ENCODE measurements around the gene DTX2. TPM values are rescaled to one million over a fixed set of nuclear protein-coding genes. Genes with fewer than 3 reads are reported as not detected.
A peak's percentile ranks its signal among the peaks of the same experiment; 100 is the strongest.
"Not testable (repeated sequence)": the region's sequence is repeated elsewhere in the genome, so short reads cannot be mapped to it uniquely, and the experiment has no call there.

DTX2 gene
- total RNA-seq, 2 experiments from 2014 or later: 13.7 to 16.4 TPM

DNA sequence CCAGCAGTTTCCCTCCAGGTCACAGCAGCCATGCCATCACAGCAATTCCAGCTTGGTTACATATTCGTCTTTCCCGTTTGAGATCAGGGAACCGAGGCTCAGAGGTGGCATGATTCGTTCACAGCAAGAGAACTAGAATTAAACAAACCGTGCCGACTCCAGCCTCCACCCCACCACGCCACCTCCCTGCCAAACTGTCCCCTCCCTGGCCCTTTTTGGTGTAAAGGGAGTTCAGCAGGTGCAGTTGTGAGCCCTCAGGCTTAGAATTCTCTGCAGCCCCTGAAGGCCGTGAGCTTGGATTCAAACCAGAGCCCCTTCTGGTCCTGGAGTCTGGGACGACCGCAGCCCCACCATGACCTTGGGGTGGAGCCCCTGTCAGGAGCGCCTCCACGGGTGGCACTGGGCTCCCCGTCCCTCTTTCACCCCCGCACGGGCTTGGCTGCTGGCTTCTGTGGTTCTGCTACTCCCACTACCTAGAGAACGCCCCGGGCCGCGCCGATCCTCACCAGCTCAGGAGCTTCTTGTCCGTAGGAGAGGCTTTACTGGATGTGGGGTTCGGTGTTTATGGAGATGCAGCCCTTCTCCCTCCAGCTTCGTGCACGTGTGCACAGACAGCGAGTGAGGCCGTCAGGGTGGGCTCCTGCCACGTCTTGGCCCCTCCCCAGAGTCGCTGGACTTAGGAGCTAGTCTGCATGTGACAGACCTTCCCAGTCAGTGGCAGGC lies 37.9 kb downstream of the DTX2 start:
- not testable (repeated sequence) for H3K9me3 Mint-ChIP-seq, DNase-seq, H3K27me3 Mint-ChIP-seq, H3K36me3 Mint-ChIP-seq, H3K4me3 Mint-ChIP-seq, H3K4me1 Mint-ChIP-seq, H3K27ac Mint-ChIP-seq

DNA sequence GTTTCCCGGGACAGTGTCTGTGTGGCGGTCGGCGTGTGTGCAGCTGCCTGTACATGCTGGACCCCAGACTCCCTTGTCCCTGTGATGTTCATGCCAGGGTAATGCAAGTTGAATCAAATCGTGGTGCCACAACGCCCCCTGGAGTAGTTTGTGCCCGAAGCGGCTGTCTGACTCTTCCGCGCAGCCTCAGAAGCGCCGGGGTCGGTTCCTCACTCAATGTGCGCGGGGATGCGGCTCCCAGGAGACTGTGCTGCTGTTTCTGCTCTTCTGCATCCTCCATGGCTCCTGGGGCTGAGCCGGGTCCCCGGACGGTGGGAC lies 38.4 kb downstream of the DTX2 start:
- H3K27ac Mint-ChIP-seq, H3K27me3 Mint-ChIP-seq, H3K9me3 Mint-ChIP-seq, H3K4me3 Mint-ChIP-seq, H3K4me1 Mint-ChIP-seq, H3K36me3 Mint-ChIP-seq: not testable (repeated sequence)
- DNase-seq: peak; percentile 15

DNA sequence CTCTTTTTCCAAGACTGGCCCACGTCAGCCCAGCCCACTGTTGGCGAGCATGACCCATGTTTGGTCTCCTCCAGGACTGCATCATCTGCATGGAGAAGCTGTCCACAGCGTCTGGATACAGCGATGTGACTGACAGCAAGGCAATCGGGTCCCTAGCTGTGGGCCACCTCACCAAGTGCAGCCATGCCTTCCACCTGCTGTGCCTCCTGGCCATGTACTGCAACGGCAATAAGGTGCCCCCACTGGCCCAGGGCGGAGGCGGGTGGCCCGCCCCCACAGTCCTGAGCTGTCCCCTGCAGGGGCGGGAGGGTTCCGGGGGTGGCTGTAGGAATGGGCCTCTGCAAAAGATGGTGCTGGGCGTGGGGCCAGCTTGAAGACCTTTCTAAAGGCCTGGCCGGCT lies 40.7 kb downstream of the DTX2 start:
- not testable (repeated sequence) for DNase-seq, H3K36me3 Mint-ChIP-seq, H3K4me1 Mint-ChIP-seq, H3K4me3 Mint-ChIP-seq, H3K9me3 Mint-ChIP-seq, H3K27ac Mint-ChIP-seq, H3K27me3 Mint-ChIP-seq

DNA sequence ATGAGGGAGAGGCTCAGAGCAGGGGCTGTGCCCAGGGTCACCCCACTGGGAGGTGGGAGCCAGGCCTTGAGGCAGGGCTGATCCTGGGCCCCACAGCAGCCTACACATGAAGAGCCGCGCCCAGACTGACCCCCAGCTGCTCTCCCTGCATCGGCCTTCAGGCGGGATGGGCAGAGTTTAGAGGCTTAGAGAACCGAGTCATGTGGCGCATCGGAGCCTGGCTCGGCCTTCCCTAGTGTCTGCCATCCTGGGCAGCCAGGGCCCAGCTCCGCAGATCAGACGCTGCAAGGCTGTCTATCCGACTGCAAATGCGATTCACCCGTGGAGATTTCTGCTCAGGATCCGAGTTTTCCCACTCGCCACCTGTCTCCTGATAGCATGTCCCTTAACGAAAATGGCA lies 41.3 kb downstream of the DTX2 start:
- not testable (repeated sequence) for H3K27me3 Mint-ChIP-seq, H3K4me1 Mint-ChIP-seq, H3K4me3 Mint-ChIP-seq, H3K27ac Mint-ChIP-seq, H3K36me3 Mint-ChIP-seq, DNase-seq, H3K9me3 Mint-ChIP-seq

DNA sequence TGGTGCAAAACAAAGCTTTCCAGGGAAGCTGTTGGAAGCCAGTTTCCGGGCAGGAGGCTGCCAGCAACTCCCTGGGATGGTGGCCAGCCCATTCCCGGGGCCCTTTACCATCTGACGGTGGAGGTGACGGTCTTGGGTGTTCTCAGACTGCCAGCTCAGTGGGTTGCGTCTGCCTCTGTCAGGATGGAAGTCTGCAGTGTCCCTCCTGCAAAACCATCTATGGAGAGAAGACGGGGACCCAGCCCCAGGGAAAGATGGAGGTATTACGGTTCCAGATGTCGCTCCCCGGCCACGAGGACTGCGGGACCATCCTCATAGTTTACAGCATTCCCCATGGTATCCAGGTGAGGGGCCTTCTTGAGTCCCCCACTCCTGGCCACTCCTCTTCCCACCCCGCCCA lies 41.7 kb downstream of the DTX2 start:
- not testable (repeated sequence) for H3K36me3 Mint-ChIP-seq

DNA sequence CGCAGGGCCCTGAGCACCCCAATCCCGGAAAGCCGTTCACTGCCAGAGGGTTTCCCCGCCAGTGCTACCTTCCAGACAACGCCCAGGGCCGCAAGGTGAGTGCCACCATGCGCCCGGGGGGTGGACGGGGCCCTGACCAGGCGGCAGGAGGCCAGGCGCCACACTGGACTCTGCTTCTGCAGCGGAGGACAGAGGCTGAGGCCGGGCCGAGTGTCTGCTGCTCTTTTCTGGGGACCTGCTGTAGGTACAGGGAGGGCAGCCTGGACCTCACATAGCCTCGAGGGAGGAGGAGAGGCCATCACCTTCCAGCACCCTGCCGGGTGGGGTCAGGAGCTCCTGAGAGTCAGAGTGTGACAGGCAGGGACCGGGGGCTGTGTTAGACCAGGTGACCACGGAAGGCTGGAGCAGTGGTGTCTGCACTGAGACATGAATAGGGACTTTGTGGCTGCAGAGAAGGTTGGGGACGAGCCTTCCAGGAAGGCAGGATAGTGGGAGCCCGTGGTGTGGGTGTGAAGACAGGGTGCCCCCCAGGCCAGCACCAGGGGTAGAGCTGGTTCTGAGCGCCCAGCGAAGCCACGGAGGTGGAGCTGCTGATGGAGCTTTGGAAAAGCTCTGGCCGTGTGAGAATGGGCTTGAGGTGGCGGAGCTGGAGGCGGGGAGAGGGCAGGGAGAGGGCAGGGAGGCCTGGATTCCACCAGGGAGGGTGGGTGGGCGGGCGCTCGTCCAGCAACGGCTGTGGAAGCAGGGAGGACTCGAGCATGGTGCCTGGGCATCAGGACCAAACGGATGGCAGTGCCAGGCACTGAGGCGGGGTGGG lies 43.0 kb downstream of the DTX2 start:
- not testable (repeated sequence) for DNase-seq, H3K27ac Mint-ChIP-seq, H3K4me1 Mint-ChIP-seq, H3K9me3 Mint-ChIP-seq, H3K36me3 Mint-ChIP-seq, H3K27me3 Mint-ChIP-seq, H3K4me3 Mint-ChIP-seq

More for the DNA sequence above, 41.7 kb downstream of the DTX2 start:
- not testable (repeated sequence) for H3K27ac Mint-ChIP-seq, DNase-seq, H3K27me3 Mint-ChIP-seq, H3K9me3 Mint-ChIP-seq, H3K4me1 Mint-ChIP-seq, H3K4me3 Mint-ChIP-seq

DNA sequence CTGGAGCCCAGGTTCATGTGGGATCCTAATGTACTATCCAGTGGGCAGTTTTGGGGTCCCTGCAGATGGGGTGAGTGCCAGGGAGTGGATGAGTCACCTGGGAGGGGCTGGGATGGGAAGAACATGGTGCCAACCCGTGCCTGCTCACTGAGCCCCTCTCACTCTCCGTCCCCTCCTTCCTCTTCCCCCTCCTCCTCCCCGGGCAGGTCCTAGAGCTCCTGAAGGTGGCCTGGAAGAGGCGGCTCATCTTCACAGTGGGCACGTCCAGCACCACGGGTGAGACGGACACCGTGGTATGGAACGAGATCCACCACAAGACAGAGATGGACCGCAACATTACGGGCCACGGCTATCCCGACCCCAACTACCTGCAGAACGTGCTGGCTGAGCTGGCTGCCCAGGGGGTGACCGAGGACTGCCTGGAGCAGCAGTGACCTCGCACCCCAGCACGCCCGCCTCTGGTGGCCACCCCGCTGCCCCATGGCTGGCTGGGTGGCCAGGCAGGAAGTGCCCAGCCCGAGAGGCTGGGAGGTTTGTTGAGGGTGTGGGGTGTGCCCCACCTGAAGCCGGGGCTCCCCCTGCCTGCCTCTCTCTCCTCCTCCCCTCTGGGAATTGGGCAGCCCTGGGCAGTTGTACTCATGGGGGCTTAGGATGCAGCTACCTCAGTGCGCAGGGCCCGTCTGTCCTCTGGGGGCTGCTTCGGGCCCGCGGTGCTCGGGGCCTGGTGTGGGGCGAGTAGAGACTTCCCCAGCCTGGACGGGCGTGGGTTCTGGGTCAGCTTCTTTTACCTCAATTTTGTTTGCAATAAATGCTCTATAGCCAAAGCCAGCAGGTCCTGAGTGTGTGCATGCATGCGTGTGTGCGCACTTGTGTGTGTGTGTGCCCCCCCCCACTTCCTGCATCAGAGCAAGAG lies 43.9 kb downstream of the DTX2 start:
- Mint-ChIP-seq H3K4me3 (no peak overlapping the region), H3K36me3 (no peaks in the 10 kb centered on the region), H3K9me3 (no peaks in the 10 kb centered on the region), H3K4me1 (no peaks in the 10 kb centered on the region), H3K27ac (no peak overlapping the region), H3K27me3 (no peaks in the 10 kb centered on the region)
- DNase-seq: no peak

DNA sequence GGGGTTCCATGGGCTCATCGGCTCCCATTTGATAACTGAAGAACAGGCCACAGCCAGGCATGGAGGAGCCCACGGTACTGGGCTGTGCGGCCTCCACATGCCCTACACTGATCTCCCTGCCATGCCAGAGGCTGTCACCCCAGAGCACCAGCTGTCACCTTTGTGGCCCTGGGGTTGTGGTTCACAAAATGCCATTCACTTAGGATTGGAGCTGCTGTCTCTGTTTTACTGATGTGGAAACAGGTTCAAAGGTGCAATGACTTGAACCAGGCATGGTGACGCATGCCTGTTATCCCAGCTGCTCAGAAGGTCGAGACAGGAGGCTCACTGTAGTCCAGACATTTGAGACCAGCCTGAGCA lies 44.6 kb downstream of the DTX2 start:
- H3K4me3 Mint-ChIP-seq: no peak overlapping the region
- no peaks in the 10 kb centered on the region for H3K27me3 Mint-ChIP-seq
- H3K4me1 Mint-ChIP-seq: no peaks in the 10 kb centered on the region
- no peak overlapping the region for H3K27ac Mint-ChIP-seq
- no peak for DNase-seq
- H3K9me3 Mint-ChIP-seq: no peaks in the 10 kb centered on the region
- H3K36me3 Mint-ChIP-seq: no peaks in the 10 kb centered on the region

DNA sequence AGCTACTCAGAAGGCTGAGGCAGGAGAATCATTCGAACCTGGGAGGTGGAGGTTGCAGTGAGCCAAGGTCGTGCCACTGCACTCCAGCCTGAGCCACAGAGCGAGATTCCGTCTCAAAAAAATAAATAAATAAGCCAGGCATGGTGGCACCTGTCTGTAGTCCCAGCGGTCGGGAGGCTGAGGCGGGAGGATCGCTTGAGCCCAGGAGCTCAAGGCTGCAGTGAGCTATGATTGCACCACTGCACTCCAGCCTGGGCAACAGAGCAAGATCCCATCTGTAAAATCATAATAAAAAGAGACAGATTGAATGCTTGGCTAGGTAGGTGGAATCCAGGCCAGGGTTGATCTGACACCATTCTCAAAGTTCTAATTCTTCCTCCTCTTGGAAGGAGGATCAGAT lies 45.1 kb downstream of the DTX2 start:
- H3K27me3 Mint-ChIP-seq, H3K4me3 Mint-ChIP-seq, H3K27ac Mint-ChIP-seq, H3K9me3 Mint-ChIP-seq, H3K36me3 Mint-ChIP-seq, H3K4me1 Mint-ChIP-seq, DNase-seq: not testable (repeated sequence)

DNA sequence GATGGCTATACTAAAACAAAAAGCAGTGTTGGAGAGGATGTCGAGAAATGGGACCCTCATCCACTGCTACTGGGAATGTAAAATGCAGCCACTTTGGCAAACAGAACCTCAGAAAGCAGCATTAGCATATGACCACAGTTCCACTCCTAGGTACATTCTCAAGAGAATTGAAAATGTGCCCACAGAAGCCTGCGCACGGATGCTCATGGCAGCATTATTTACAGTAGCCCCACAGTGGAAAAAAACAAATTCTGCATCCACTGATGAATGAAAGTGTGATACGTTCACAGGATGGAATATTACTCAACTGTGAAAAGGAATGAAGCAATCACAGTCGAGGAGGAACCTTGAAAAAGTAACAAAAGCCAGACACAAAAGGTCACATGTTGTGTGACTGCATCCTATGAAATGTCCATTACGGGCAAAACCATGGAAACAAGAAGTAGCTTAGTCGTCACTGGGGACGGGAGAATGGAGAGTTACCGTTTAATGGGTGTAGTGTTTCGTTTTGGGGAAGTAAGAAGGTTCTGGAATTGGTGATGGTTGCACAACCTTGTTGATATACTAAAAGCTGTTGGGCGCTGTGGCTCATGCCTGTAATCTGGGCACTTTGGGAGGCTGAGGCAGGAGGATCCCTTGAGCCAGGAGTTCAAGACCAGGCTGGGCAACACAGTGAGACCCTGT lies 46.4 kb downstream of the DTX2 start:
- Mint-ChIP-seq H3K4me1 (no peaks in the 10 kb centered on the region), H3K27me3 (no peaks in the 10 kb centered on the region)

DNA sequence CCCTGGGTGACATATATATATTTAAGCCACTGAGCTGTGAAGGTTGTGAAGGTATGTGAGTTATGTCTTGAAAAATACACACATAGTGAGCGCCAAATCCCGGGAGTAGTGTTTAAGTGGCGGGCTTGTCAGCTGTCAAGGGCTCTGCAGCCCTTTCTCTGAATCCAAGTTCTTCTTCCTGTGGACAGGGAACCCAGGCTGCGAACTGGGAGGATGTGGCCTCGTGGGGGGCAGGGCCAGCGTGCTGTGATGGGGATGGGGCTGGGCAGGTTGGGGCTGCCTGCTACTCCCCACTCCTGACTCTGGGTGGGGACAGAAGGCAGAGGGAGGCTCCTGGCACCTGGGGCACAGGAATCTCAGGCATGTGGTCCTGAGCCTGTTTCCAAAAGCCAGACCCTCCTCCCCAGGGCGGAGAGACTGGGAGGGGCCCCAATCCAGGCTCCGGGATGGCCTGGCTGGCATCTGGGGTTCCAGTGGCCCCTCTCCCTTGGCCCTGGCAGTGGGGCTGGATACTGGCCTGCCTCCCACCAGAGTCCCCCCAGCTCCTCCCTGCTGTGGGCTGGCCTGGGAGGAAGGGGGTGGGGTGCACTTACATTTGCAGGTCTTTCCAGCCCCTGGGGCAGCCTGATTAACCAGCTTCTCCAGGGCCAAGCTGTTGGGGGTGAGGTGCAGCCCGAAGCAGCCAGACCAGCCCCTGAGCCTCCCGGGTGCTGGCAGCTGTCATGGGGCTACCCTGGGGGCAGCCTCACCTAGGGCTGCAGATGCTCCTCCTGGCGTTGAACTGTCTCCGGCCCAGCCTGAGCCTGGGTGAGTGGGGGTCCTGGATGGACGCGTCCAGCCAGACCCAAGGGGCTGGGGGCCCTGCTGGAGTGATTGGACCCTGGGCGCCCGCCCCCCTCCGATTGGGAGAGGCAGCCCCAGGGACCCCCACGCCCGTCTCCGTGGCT lies 48.7 kb downstream of the DTX2 start, which contains the start of gene UPK3B:
Gene UPK3B (plus strand): TSS at position 622 of the 947 bp plus-strand sequence. CDS start 101 bp downstream, at position 723.
- DNase-seq: no peak
- H3K27me3 Mint-ChIP-seq: no peaks in the 10 kb centered on the region
- H3K4me1 Mint-ChIP-seq: no peaks in the 10 kb centered on the region
- no peaks in the 10 kb centered on the region for H3K36me3 Mint-ChIP-seq
- no peak within 1 kb of the TSS for H3K27ac Mint-ChIP-seq
- H3K4me3 Mint-ChIP-seq: no peak within 1 kb of the TSS
- H3K9me3 Mint-ChIP-seq: no peaks in the 10 kb centered on the region

More for the DNA sequence above, 46.4 kb downstream of the DTX2 start:
- Mint-ChIP-seq H3K27ac (no peak overlapping the region), H3K9me3 (no peaks in the 10 kb centered on the region), H3K4me3 (no peak overlapping the region), H3K36me3 (no peaks in the 10 kb centered on the region)
- DNase-seq: no peak

DNA sequence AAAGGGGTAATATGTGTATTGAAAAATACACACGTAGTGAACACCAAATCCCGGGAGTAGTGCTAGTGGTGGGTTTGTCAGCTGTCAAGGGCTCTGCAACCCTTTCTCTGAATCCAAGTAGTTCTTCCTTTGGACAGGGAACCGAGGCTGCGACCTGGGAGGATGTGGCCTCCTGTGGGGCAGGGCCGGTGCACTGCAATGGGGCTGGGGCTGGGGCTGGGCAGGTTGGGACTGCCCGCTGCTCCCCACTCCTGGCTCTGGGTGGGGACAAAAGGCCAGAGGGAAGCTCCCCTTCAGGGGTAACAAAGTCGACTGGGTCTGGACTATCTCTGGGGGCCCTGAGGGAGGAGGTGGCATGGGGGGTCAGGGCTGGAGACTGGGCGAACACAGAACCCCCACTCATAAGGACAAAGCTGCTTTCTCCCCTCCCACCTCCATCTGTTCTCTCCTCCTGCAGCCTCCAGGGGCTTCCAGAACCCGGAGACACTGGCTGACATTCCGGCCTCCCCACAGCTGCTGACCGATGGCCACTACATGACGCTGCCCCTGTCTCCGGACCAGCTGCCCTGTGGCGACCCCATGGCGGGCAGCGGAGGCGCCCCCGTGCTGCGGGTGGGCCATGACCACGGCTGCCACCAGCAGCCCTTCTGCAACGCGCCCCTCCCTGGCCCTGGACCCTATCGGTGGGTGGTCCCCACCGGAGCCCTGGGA lies 49.8 kb downstream of the DTX2 start:
- not testable (repeated sequence) for H3K9me3 Mint-ChIP-seq, H3K36me3 Mint-ChIP-seq, H3K4me3 Mint-ChIP-seq, DNase-seq, H3K27me3 Mint-ChIP-seq, H3K27ac Mint-ChIP-seq, H3K4me1 Mint-ChIP-seq

DNA sequence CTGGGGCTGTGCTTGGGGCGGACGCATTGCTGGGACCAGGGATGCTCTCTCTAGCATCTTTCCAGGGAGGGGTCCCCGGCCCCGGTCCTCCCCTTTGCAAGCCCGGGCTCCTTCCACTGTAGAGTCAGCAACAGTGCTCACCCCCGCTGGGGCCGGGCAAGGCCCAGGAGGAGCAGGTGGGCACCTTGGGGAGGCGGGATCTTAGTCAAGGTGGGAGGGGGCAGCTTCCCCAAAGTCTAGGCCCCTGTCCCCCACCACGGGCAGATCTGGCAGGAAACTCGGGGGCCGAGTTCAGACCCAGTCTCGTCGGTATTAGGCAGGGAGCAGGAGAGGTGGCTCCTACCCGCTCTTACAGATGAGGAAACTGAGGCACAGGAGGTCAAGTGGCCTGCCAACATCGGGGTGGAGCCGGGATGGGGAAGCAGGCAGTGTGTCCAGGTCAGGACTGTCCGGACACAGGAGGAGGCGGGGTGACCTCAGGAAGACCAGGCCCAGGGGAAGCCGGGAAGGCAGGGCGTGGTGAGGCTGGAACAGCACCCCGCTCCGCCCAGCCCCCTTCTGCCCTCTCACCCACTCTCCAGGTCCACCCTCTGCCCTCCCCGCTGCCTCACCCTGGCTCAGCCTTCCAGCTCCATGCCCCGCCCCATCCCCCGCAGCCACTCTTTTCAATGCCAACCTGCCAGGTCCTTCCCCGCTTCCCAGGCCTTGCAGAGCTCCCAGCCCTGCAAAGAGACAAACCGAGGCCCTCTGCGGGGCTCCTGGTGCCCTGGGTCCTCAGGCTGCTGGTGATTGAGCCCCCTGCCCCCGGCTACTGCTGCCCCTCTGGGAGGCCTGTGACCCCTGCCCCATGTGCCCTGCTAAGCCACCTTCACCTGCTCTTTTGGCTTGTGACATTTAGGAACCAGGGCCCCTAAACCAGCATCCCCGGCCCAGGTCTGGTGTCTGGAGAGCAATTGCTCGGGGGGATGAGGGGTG lies 50.7 kb downstream of the DTX2 start:
- H3K27me3 Mint-ChIP-seq, H3K9me3 Mint-ChIP-seq, DNase-seq, H3K27ac Mint-ChIP-seq, H3K4me1 Mint-ChIP-seq, H3K36me3 Mint-ChIP-seq, H3K4me3 Mint-ChIP-seq: not testable (repeated sequence)
